GM19238 (cell line): ENCODE results near the gene CYLC1.

Experiments used
- DNase-seq: peaks from one replicate; pipeline ENCODE4 v3.0.0; 2011; ENCODE audit warnings: low spot score; ENCODE audit not compliant: insufficient read length

The CYLC1 gene, protein sequence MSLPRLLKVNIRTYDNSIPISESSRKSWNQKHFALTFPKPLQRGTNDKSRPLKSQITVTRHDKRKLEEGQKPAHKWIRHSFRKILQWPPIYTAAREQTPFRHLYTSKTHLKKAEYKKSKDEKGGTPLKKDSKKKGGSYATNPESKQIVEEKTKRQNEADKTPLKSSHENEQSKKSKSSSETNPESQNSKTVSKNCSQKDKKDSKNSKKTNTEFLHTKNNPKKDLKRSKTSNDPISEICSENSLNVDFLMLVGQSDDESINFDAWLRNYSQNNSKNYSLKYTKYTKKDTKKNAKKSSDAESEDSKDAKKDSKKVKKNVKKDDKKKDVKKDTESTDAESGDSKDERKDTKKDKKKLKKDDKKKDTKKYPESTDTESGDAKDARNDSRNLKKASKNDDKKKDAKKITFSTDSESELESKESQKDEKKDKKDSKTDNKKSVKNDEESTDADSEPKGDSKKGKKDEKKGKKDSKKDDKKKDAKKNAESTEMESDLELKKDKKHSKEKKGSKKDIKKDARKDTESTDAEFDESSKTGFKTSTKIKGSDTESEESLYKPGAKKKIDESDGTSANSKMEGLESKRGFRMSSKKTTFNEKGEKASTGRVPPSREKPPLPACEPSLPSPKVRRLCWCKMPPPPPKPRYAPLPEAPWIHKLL

DNA sequence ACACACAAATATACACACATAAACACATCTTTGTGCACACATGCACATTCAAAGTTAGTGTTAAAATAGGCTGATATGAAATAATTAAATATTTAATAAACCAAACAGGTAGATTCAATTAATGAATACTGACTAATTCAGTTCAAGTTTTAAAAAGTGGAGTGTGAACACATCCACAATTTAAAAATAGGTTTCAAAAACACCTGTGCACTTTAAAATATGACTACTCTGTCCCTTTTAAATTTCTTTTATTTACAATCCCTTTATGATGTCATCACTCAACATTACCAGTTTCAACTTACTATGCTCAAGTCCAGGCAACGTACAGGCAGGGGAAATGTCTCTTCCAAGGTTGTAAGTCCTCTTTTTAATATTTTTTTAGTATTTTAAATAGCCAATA, at the start of gene CYLC1:
TSS of gene CYLC1 (plus strand) at position 301 of the 400 bp plus-strand sequence. CDS start at position 338, 37 bp downstream.
- no peak for DNase-seq

DNA sequence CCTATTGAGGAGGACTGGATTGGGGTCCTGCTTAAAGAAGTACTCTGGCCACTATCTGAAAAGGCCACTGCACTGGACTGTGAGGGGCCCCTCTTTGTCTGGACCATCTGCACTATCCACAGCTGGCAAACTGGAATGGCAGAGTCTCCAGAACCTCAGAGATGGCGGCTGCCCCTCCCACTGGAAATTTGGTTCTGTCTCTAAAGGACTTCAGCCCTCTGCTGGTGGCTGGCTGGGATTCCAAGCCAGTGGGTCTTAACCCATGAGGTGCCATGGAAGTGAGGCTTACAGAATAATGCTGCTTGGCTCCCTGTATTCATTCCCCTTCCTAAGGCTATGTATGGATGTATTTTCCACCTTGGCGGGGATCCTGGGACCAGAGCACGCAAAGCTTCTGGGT, 41.6 kb upstream of the CYLC1 start:
- no peak for DNase-seq

DNA sequence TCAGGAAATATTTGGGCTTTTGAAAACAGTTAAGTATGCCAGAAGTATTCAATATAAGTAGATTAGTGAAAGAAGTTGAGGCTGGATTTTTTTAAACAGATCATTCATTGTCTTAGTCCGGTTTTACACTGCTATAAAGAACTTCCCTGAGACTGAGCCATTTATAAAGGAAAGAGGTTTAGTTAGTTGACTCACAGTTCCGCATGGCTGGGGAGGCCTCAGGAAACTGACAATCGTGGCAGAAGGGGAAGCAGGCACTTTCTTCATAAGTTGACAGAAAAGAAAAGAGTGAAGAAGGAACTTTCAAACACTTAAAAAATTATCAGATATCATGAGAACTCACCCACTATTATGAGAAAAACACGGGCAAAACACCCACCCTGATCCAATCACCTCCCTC, 31.1 kb upstream of the CYLC1 start:
- no peak for DNase-seq

DNA sequence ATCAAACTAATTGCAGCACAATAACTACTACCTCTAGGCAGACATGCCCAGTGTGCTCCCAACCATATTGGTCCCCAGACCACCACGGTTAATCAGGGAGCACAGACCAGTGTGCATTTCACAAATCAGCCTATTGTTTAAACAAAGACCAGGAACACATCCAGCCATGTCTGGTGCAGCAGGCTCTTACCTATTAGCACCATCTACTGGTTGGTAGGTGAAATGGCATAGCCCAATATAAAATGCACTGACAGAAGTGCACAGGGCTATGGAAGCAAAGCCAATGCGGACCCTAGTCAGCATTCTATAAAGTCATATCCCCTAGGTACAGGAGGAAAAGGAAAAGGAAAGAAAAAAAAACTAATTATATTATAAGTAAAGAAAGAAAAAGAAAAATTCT, 15.5 kb upstream of the CYLC1 start:
- DNase-seq, result peak; percentile 7

DNA sequence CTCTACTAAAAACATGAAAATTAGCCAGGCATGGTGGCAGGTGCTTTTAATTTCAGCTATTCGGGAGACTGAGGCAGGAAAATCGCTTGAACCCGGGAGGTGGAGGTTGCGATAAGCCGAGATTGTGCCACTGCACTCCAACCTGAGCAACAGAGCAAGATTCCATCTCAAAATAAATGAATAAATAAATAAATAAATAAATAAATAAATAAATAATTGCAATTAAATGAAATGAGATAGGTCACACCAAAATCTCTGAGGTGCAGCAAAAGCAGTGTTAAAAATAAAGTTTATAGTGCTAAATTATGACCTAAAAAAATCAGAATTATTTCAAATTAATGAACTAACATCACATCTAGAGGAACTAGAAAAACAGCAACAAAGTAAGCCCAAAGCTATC, 13.6 kb upstream of the CYLC1 start:
- DNase-seq, result no peak

DNA sequence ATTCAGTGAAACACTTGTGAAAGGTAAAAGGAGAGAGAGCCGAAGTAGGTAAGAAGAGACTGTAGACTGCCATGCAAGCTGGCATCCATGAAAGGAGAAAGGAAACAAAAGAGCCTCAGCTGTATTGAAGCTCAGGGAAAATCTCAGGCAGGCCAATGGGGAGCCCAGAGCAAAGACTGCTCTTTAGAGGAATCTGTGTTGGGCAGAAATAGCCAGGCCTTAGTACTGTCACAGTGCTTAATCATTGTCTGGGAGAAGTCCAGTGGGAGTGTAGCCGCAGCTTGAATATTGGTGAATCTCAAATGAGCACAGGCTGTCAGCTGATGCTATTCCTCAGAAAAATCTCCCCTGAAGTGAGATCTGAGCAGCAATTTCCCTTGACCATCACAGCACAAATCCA, 27.6 kb downstream of the CYLC1 start:
- no peak for DNase-seq

DNA sequence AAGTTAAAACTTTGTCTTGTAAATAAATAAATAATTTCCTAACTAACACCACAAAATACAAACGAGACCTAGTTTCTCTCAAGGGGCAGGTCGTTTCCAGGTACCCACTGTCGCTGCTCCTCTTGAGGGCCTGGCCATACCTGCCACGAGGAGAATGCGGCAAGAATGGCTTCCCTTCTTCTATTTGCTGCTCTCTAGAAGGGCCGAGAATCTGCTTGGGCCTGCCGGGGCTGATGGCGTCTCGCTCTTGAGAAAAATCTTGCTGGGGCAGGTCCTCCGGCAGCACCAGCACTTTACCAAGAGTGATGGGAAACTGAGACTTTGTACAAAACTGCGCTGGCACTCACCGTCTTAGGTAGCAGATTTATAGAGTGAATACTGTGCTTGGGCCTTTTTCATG, 31.5 kb downstream of the CYLC1 start:
- no peak for DNase-seq

DNA sequence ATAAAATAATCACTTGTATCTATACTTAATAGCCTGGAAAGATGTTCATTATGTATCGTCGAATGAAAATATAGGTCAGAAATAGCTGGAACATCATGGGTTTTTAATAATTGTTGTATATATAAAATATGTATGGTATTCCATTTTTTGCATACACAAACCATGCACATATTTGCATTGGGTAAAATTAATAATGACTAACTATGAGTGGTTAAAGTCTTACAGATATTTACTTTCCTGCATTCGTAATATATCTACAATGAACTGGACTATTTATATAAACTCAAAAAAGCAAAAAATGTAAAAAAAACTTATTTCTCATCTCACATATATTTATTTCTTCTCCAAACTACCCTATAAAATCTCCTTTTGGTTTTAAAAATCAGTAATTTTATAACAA, 46.0 kb downstream of the CYLC1 start:
- no peak for DNase-seq

DNA sequence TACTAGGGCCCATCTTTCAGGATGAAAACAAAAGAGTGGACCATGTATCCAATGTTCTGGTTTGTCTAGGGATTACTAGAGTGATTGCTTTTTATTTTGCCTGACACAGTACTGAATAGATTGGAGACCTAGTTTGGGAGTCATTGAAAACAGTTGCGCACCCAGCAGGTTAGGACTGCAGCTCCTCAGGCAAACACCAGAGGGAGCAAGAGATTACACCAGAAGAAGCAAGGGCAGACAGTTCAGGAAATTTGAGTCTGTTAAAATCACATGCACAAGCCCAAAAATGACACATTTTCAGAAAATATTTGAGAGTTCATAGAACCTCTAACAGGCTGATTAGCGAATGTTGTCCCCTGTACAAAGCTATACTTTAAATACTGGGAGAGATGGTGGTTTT, 55.6 kb downstream of the CYLC1 start:
- no peak for DNase-seq

DNA sequence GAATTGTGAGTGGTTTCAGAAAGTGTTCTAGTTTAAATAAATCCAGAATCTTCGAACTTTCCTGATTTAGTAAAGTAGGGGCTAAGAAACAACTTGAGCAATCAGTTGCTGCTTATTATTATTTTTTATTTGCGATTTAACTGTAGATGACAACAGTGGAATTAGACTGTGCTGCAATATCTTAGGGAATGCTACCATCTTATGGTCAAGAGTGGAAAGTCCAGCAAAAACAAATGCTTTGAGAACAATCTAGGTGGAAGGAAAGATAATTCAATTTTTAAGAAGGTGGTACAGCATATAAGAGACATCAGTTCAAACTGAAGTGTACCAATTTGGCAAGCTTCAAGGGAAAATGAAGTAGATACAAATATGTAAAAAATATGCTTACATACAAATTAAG, 73.3 kb downstream of the CYLC1 start:
- DNase-seq, result no peak
